Stimulated activated CD4-positive, alpha-beta T cell treated with anti-CD3 and anti-CD28 coated beads, Interleukin-1b, Interleukin-23, amount 100 ng/mL, for 1 hour (primary cell): ENCODE measurements around the gene TPPP.
"Not testable (repeated sequence)": the region's sequence is repeated elsewhere in the genome, so short reads cannot be mapped to it uniquely, and the experiment has no call there.

Source experiments
- DNase-seq, 2 donors: peaks; one replicate each; pipeline ENCODE4 v3.0.0-alpha.2; 2020; ENCODE audit warnings: low read depth in 2 of 2

TPPP gene

DNA sequence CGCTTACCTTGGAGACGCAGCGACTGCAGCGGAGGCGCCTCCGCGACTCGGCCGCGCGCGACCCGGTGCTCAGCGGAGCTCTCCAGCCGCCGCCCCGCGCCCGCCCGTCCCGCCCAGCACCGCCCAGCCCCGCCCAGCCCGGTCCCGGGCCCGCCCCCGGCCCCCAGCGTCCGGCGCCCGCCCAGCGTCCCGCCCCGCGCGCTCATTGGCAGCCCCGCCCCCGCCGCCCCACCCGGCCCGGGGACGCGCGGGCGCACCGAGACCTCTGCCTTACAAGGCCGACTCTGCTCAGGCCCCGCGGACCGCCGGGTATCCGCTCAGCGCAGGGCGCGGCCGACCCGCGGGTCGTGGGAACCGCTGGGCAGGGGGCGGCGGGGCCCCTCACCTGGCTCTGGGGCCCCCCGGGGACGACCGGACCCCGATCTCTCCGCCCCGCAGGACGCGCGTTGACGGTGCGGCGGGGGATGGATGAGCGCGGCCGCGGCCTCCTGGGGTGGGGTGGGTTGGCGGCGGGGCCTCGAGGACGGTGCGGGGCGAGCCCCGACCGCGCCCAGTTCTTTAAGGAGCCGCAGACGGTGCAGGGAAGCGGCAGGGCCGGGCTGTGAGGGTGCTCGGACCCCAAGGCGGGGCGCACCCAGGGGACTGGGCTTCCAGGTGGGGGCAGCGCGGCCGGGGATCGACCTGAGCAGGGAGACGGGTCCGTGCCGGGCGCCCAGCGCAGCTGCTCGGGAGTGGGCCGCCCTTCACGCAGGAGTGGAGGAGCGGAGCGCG, at the start of gene TPPP:
Gene TPPP (minus strand): TSS at position 82 of the 771 bp plus-strand sequence. CDS start 15,292 bp downstream, outside the sequence.
- DNase-seq = peak; percentile 69 to 78

DNA sequence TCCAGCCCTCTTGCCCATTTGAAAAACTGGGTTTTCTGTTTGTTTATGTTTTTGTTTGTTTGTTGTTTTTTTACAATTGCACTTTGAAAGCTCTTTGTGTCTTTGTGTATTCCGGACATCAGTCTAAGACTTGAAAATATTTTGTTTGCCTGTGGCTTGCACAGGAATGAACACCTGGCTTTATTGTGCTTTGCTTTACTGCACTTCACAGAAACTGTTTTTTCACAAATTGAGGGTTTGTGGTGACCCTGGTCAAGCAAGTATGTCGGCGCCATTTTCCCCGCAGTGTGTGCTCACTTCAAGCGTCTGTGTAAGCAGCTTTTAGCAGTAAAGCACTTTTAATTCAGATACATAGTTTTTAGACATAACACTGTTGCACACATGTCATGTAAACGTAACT, 49.1 kb upstream of the TPPP start:
- DNase-seq = not testable (repeated sequence)

DNA sequence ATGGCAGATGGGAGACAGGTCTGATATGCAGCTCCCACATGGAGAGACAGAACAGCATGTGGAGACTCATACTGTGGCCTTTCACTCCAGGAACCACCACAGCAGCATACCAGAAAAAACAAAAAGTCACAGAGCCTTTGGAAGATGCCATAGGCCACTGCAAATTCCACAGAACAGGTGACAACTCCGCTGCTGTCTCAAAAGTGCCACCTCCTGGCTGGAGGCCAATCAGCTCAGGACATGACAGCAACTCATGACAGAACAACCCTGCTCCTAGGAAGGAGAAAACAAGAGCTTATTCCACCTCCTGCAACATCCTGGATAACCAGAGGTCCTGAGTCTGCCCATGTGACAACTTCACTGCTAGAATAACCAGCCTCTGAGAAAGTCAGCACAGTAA, 41.0 kb upstream of the TPPP start:
- not testable (repeated sequence) for DNase-seq

DNA sequence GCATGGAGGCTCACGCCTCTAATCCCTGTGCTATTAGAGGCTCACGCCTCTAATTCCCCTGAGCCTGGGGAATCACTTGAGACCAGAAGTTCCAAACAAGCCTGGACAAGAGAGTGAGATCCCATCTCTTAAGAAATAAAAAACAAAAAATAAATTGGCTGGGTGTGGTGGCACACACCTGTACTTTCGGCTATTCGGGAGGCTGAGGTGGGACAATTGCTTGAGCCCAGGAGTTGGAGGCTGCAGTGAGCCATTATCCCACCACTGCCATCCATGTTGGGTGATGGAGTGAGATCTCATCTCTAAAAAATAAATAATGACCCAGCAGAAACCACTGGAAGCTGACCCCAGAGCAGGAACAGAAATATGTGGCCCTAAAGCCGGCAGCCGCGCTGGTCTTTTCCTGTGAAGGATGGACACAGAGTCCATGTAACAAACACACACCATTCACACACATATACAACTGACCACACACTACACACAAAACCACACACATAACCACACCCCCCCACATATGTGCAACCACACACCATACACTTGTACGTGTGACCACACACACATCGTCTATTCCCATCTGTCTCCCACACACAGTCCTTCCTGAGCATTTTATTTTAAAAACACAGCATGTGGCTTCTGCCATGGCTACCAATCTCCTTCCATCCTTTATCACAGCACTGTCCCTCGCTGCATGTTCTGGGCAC, 39.8 kb upstream of the TPPP start:
- not testable (repeated sequence) for DNase-seq

DNA sequence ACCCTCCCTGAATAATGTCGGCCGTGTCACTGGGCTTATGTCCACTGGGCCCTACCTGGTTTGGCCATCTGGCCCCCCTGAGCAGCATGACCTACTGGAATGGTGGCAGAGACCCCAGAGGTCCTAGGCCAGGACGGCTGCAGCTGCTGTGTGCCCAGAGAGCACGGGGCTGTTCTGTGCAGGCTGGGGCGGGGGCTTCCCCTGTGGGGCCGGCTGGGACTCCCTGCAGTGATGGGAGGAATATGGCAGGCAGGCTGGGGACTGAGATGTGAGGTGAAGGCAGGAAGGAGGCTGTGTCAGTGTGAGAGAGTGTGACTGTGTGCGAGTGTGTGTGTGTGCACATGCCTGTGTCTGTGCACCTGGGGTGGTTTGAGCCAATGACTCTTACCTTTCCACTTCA, 36.1 kb upstream of the TPPP start:
- DNase-seq = not testable (repeated sequence)

DNA sequence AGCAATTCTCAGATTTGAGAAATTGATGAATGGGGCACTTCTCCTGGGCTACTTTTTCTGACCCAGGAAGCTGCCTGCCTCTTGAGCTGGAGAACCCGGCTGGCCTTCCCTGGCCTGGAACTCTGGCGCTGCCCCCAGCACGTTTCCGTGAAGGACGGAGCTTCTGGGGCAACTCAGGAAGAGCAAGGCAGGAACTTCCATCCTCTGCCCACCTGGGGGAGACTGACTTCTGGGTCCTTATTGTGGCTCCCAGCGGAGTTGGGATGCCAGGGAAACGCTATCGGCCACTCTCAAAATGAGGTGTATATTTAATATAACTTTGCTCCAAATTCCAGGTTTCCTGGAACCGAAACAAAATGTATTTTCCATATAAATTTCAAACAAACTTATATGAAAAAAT, 33.9 kb upstream of the TPPP start:
- DNase-seq = not testable (repeated sequence)

DNA sequence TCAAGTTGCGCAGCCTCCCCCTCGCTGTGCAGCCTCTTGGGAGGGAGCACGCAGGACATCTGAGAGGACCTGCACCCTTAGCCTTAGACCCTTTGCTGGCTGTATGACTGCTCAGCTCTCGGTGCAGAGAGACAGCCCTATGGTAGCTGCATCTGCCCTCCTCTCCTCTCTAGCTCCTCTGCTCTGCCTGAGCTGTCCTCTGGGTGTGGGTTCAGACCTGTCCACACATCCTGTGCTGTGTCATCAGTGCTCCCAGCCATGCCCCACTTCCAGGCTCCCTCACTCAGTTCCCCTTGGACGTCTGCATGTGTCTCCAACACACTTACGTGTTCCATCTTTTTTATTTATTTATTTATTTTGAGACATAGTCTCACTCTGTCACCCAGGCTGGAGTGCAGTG, 30.7 kb upstream of the TPPP start:
- DNase-seq = not testable (repeated sequence)

DNA sequence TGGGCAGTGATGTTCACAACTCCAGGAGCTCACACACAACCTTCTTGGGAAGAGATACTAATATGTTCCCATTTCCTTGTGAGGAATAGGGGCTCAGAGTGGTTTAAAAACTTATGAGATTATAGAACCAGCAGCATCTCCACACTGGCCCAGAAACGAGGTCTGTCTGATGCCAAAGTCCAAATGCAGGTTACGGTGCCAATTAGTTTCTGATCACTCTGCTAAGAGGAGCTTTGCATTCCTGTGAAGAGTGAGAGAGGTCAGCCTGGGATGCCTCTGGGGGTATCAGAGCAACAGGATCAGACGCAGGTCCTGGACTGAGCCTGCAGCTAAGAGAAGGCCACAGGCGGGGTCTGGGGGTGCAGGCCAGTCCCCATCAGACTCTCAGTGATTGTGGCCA, 30.2 kb upstream of the TPPP start:
- not testable (repeated sequence) for DNase-seq

DNA sequence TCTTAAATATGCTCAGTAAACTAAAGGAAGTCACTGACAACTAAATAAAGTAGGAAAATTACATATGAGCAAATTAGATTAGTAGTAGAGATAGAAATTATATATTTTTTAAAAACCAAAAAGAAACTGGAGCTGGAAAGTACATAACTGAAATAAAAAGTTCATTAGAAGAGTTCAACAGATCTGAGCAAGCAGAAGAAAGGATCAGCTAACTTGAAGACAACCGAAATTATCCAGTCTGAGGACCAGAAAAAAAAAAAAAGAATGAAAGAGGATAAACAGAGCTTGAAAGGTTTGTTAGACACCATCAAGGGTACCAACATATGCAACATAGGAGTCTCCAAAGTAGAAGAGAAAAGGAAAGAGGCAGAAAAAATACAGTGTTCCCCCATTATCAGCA, 26.2 kb upstream of the TPPP start:
- DNase-seq = not testable (repeated sequence)

DNA sequence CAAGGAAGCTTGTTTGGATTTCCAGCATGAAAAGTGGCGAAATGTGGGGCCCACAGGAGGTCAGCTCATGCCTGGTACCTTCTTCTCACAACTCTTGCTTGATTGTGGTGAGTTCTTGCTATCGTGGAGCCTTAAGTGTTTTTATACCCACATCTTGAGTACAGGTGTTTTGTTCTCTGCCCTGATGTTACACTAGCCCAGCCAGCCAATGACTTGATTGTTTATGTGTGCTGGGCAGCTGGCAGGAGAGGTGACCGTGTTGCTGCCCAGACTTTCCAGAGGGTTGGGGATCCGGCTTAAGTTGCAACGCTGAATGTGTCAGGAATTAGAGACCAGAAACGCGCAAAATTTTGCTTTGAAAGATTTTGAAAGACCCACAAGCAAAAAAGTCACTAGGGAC, 24.0 kb upstream of the TPPP start:
- DNase-seq = no peak

DNA sequence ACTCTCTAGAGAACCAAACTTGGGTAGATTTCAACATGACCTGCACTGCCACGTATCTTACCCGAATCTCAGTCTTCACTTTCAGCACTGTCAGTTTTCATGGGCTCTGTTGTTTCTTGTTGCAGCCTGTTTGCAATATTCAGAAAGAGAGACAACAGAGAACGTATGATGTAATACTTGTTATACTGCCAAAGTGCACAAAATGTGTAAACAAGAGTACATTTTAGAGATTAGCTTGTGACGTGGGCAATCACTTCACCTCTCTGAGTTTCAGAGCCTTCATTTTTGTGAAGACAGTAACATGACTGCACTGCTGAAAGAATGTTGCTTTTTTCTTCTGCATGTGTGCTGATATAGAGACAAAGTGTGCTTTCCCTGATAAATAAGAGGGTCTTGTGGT, 23.6 kb upstream of the TPPP start:
- not testable (repeated sequence) for DNase-seq

DNA sequence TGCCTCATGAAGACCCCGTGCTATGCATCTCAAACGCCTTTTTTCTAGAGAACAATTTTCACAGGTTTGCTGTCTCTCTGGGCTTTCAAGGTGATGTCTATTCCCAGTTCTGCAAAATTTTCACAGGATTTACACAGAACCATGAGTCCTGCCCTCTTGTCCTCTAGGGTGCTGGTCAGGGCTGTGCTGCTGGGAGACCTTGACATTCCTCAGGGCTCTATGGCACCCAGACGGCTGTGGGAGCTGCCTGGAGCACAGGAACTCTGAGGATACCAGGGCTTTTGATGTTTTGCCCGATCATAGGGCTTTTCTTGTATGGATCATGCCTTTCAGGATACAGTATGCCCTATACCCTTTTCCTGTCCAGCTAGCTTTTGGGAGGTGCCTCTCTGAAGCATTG, 22.5 kb upstream of the TPPP start:
- not testable (repeated sequence) for DNase-seq

DNA sequence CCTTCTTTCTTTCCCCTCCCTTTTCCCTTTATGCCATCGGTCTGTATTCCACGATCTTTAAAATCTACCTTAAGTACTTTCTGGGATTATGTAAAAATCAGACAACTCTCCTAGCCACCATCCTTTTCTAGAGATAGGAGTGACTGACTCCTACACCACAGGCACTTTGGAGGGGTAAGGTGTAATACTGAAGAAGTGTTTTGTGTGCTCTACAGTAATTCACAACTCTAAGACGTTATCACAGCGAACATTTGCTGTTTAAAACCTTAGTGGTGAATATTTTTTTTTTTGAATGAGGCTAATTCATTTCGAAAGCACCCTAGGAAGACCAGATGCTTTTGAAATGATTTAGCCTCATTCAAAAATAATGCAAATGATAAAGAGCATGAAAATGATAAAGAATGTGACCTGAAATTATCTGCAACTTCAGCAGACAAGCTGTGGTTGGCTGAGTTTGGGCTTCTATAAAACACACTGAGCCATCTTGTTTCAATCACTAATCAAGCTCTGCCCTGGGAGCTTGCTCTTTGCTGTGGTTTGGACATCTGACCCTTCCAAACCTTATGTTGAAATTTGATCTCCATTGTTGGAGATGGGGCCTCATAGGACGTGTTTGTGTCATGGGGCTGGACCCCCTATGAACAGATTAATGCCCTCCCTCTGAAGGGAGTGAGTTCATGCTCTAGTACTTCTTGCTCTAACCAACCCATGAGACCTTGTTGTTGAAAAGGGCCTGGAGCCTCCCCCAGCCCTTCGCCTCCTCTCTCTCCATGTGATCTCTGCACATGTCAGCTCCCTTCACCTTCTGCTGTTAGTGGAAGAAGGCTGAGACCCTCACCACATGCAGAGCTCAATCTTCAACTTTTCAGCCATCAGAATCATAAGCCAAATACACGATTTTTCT, 21.3 kb upstream of the TPPP start:
- not testable (repeated sequence) for DNase-seq

DNA sequence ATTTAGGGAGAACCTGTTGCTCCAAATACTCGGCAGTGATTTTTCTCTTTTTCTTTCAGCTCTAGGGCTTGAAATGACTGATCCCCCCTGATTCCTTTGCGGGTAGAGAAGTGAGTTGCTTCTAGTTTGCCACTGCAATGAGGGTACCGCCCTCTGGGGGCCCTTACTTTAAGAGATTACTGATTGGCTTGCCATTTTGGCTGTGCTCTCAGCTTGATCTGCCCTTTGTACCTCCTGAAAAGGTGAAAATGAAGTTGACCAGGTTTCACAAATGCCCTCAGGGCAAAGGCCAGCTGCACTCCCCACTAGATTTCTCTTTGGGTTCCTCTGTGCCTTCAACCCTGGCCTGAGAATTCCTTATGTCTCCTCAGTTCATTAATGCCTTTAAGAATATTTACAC, 20.5 kb upstream of the TPPP start:
- not testable (repeated sequence) for DNase-seq

DNA sequence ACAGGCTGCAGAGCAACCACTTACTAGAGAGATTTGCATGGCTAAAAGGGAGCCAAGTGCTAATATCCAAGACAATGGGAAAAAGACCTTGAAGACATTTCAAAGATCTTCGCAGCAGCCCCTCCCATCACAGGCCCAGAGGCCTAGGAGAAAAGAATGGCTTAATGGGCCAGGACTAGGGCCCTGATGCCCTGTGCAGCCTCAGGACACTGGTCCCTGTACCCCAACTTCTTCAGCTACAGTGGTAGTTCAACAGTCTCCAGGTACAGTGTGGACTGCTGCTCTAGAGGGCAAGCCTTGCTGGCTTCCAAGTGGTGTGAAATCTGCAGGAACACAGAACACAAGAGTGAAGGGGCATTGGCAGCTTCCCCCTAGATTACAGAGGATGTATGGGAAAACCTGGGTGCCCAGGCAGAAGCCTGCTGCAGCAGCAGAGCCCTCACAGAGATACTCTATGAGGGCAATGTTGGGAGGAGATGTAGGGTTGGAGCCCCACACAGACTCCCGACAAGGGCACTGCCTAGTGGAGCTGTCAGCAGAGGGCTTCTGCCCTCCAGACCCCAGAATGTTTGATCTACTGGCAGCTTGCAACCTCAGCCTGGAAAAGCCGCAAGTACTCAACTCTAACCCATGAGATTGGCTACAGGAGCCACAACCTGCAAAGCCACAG, 15.8 kb upstream of the TPPP start:
- DNase-seq = not testable (repeated sequence)

DNA sequence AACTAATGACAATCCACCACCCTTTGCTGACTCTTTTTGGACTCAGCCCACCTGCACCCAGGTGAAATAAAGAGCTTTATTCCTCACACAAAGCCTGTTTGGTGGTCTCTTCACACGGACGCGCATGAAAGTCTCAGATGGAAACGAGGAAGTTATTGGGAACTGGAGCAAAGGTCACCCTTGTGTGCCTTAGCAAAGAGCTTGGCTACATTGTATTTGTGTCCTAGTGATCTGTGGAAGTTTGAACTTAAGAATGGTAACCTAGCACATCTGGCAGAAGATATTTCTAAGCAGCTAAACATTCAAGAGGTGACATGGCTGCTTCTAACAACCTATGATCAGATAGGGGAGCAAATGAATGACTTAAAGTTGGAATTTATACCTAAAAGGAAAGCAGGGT, 15.2 kb upstream of the TPPP start:
- not testable (repeated sequence) for DNase-seq

DNA sequence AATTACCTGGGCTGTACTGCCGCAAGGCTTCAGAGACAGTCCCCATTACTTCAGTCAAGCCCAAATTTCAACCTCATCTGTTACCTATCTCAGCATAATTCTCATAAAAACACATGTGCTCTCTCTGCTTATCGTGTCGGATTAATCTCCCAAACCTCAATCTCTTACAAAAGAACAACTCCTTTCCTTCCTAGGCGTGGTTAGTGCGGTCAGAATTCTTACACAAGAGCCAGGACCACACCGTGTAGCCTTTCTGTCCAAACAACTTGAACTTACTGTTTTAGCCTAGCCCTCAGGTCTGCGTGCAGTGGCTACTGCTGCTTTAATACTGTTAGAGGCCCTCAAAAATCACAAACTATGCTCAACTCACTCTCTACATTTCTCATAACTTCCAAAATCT, 13.0 kb upstream of the TPPP start:
- DNase-seq = not testable (repeated sequence)

DNA sequence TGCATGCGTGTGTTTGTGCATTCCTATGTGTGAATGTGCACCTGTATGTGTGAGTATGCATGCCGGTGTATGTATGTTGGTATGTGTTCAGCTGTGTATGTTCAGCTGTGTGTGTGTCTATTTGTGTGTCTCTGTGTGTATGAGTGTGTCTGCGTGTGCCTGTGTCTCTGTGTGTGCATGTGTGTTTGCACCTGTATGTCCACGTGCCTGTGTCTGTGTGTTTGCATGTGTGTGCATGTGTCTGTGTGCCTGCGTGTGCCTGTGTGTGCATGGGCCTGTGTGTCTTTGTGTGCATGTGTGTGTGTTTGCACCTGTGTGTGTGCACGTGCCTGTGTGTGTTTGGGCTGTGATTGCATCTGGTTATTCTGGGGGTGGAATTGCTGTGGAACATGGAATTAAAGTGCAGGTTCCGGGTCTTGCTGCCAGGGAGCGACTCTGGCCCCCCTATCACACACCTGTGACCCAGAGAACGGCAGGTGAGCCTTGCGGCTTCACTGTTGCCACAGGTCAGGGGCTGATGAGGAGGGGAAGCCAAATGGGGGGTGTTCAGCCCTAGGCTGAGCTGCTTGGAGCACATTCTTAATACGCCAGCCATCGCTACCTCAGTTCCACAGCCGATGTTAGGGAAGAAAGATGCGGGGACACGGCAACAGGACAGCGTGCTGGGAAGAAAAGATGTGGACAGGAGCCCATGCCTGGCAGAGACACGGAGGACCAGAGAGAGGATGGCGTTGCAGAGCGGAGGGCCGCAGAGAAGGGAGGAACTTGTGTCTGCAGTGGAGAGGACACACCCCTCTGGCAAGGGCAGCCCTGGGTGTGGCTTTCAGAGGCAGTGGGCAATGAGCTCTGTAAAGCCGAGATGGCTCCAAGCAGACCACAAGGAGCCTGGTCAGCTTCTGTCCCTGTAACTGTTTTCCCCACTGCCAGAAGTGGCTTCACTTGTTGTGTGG, 3.9 kb upstream of the TPPP start:
- DNase-seq = not testable (repeated sequence)

DNA sequence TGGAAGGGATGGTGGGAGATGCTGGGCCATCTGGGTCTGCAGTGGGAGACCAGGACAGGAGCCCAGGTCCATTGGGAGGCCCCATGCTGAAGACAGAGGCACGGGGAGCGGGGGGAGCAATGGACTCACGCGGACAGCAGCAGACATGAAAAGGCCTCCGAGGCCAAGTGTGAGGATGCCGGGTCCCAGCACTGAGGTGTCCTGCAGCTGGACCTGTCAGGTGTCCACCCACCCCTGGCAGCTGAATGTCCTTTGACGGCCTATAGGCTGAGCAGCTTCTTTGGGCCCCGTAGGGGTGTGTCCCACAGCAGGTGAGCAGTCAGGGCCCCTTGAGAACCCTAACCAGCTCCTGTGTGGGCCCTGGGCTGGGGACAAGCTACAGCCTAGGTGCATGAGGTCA, 3.0 kb upstream of the TPPP start:
- not testable (repeated sequence) for DNase-seq

DNA sequence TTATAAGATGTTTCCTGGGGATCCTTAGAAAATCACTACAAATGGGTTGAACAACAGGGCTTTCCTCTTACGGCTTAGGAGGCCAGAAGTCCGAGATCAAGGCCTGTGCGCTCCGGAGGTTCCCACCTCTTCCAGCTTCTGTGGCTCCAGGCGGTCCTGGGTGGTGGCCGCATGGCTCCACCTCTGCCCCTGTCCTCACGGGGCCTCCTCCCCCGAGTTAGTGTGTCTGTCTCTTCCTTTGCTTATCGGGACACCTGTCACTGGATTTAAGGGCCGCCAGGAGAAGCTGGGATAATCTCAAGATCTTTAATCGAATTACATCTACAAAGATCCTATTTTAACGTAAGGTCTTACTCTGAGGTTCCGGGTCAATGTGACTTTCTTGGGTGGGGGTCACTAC, 2.3 kb upstream of the TPPP start:
- not testable (repeated sequence) for DNase-seq
